ENCODE data around the gene WDHD1.
"Not testable (repeated sequence)": the region's sequence is repeated elsewhere in the genome, so short reads cannot be mapped to it uniquely, and the experiment has no call there.

The WDHD1 gene

GRCh38 chr14:54952803-54953202, 74.1 kb downstream of the WDHD1 start:
- DNase-seq: not testable (repeated sequence)

- DNase-seq: peak in 1 of 2 donors; percentile 7
Measured at GRCh38 chr14:54947230-54947629, 79.7 kb downstream of the WDHD1 start.

GRCh38 chr14:54946500-54946899, 80.4 kb downstream of the WDHD1 start:
- no peak for DNase-seq

GRCh38 chr14:54944737-54945391, 82.0 kb downstream of the WDHD1 start:
- DNase-seq: no peak

- no peak for DNase-seq
Measured at GRCh38 chr14:54942913-54943312, 84.0 kb downstream of the WDHD1 start.

- DNase-seq: no peak
Measured at GRCh38 chr14:54936816-54937215, 90.1 kb downstream of the WDHD1 start.

GRCh38 chr14:54935958-54936357, 90.9 kb downstream of the WDHD1 start:
- no peak for DNase-seq

GRCh38 chr14:54935100-54935499, 91.8 kb downstream of the WDHD1 start:
- DNase-seq: no peak

- no peak for DNase-seq
Measured at GRCh38 chr14:54933006-54933405, 93.9 kb downstream of the WDHD1 start.

GRCh38 chr14:54931598-54932340, 95.1 kb downstream of the WDHD1 start:
- no peak for DNase-seq

- no peak for DNase-seq
Measured at GRCh38 chr14:54931101-54931500, 95.8 kb downstream of the WDHD1 start.

GRCh38 chr14:54929556-54929955, 97.3 kb downstream of the WDHD1 start:
- no peak for DNase-seq

GRCh38 chr14:54928216-54928615, 98.7 kb downstream of the WDHD1 start:
- no peak for DNase-seq

- no peak for DNase-seq
Measured at GRCh38 chr14:54927551-54927950, 99.3 kb downstream of the WDHD1 start.

- not testable (repeated sequence) for DNase-seq
Measured at GRCh38 chr14:54926570-54926969, 100.3 kb downstream of the WDHD1 start.

- DNase-seq: no peak
Measured at GRCh38 chr14:54922598-54922997, 104.3 kb downstream of the WDHD1 start.

- no peak for DNase-seq
Measured at GRCh38 chr14:54920052-54920451, 106.8 kb downstream of the WDHD1 start.

- no peak for DNase-seq
Measured at GRCh38 chr14:54919330-54919729, 107.6 kb downstream of the WDHD1 start.

GRCh38 chr14:54918427-54918826, 108.5 kb downstream of the WDHD1 start:
- no peak for DNase-seq

- no peak for DNase-seq
Measured at GRCh38 chr14:54916101-54916500, 110.8 kb downstream of the WDHD1 start.

GRCh38 chr14:54909817-54910558, 116.9 kb downstream of the WDHD1 start:
- DNase-seq: no peak

GRCh38 chr14:54908973-54909372, 117.9 kb downstream of the WDHD1 start:
- DNase-seq: not testable (repeated sequence)

- peak in 1 of 2 donors; percentile 68 for DNase-seq
Measured at GRCh38 chr14:54908190-54908589, 118.7 kb downstream of the WDHD1 start.

- no peak for DNase-seq
Measured at GRCh38 chr14:54906075-54906474, 120.8 kb downstream of the WDHD1 start.

Data from CD4-positive, alpha-beta T cell treated with Interferon alpha-2 for 1 hour (primary cell).